ENCODE results near the gene BLACAT1. TPM values are rescaled to one million over a fixed set of nuclear protein-coding genes. Genes with fewer than 3 reads are reported as not detected.

The BLACAT1 gene
- total and polyA plus RNA-seq, 2 of the 8 experiments (the other 6 are each of a cell fraction or from before 2014, with no cell fraction given): 3.5 to 10.5 TPM

GRCh38 chr1:205424901-205425600 lies 30.8 kb downstream of the BLACAT1 start:
- Histone ChIP-seq H3K4me2 (ENCODE audit: insufficient read depth in 1 of 2, low read depth in 2 of 2, low read length in 2 of 2) (no peak overlapping the region), H3K79me1 (ENCODE audit: low read depth, low read length) (no peaks in the 10 kb centered on the region), H2BK120ac (replicated peaks; ENCODE audit: low read depth, low read length) (no peak overlapping the region), H3K9ac (replicated peaks in 1 of 4; ENCODE audit: extremely low read depth in 1 of 4, low read depth in 3 of 4, low read length in 3 of 4) (no peak overlapping the region), H3K4me3 (ENCODE audit: extremely low read depth in 1 of 4, insufficient read depth in 2 of 4, low read depth in 3 of 4, low read length in 4 of 4) (no peak overlapping the region), H4K8ac (ENCODE audit: extremely low read depth, insufficient read depth, low read length) (no peak overlapping the region), H2BK12ac (ENCODE audit: low read depth, low read length) (no peak overlapping the region), H3K9me3 (ENCODE audit: insufficient read depth in 2 of 2, low read depth in 1 of 2, low read length in 1 of 2) (no peaks in the 10 kb centered on the region), H3K79me2 (ENCODE audit: control insufficient read depth in 1 of 2, insufficient read depth in 2 of 2, low read length in 2 of 2) (no peaks in the 10 kb centered on the region), H2BK20ac (ENCODE audit: low read length) (no peak overlapping the region), H3K23ac (ENCODE audit: insufficient read length) (no peak overlapping the region), H2AFZ (ENCODE audit: low read length) (no peak overlapping the region), H3K36me3 (ENCODE audit: control insufficient read depth in 2 of 4, insufficient read depth in 4 of 4, low read length in 3 of 4) (no peaks in the 10 kb centered on the region), H2AK5ac (ENCODE audit: low read depth, low read length) (no peak overlapping the region), H3K4me1 (replicated peaks in 1 of 4; ENCODE audit: control insufficient read depth in 3 of 4, insufficient read depth in 4 of 4, low read length in 3 of 4) (peaks cover 0 to 9% (median 3%) of the 10 kb centered on the region in 4 experiments; a peak in 4 of 7 replicates), H3K18ac (ENCODE audit: extremely low read depth, low read length) (0 out of 2 replicates have a peak overlapping the region, but pooled peaks have one; percentile 9), H4K5ac (ENCODE audit: insufficient read length, low read depth, low read length) (no peak overlapping the region), H3K27me3 (replicated peaks in 1 of 4; ENCODE audit: control insufficient read depth in 3 of 4, extremely low read depth in 1 of 4, insufficient read depth in 3 of 4, low read length in 3 of 4) (peaks cover 0 to 10% (median 5%) of the 10 kb centered on the region in 4 experiments; a peak in 4 of 7 replicates), H4K91ac (replicated peaks; ENCODE audit: insufficient read length, low read length) (peak overlapping the region; percentile 13), H3K27ac (ENCODE audit: low read depth, low read length) (no peak overlapping the region), H2BK15ac (ENCODE audit: low read length) (no peak overlapping the region), H3K56ac (replicated peaks; ENCODE audit: insufficient read length, low read depth, low read length) (no peak overlapping the region), H3K23me2 (ENCODE audit: low read depth, low read length) (no peaks in the 10 kb centered on the region; the same call in 1 of the 2 replicates), H4K20me1 (replicated peaks in 1 of 2; ENCODE audit: control insufficient read depth in 1 of 2, insufficient read depth in 2 of 2, low read length in 2 of 2) (no peaks in the 10 kb centered on the region), H3K4ac (replicated peaks; ENCODE audit: insufficient read length, low read depth, low read length) (no peak overlapping the region), H3K14ac (ENCODE audit: insufficient read length) (no peak overlapping the region), H2BK5ac (ENCODE audit: low read depth, low read length) (no peak overlapping the region)
- ChIA-PET CTCF (ENCODE audit: partially characterized antibody) (interaction anchor here (0.6 to 21.5 kb wide), 17 partner anchors 8 to 104 kb away, joined by 3 to 479 read pairs (median 5); partner anchors contain the start of genes BLACAT1 and LEMD1), POLR2A (ENCODE audit: partially characterized antibody) (interaction anchor here (0.9 to 2.0 kb wide), 5 partner anchors 11 to 94 kb away, joined by 3 to 6 read pairs (median 4); no protein-coding TSS in a partner anchor)
- DNase-seq (ENCODE audit: low read depth in 1 of 2, low spot score in 2 of 2): no peak
- WGBS, 2 experiments (ENCODE audit: extremely low coverage in 1 of 2, insufficient coverage in 1 of 2, insufficient read length in 1 of 2, insufficient replicate concordance in 2 of 2, low coverage in 1 of 2, low lambda C conversion rate in 2 of 2, missing lambda C conversion rate in 1 of 2): 78% methylated on average over 8 of the region's 8 CpGs; no CpG with 5 or more reads in 1 of the 2 experiments
- no peak for FAIRE-seq
- no peak for TF ChIP-seq GTF2F1 (IDR thresholded peaks at IDR 0.05; ENCODE audit: borderline replicate concordance, low read depth, low read length)
- TF ChIP-seq CREB1 (IDR thresholded peaks at IDR 0.05): no peak
- TF ChIP-seq E2F6 (IDR thresholded peaks at IDR 0.05): no peak
- TF ChIP-seq POLR2AphosphoS5 (IDR thresholded peaks at IDR 0.05; ENCODE audit: low read depth, low read length): no peak
- no peak for TF ChIP-seq ZNF274 (IDR thresholded peaks at IDR 0.05; ENCODE audit: borderline replicate concordance, extremely low read depth, low read length)
- TF ChIP-seq CHD1 (IDR thresholded peaks at IDR 0.05; ENCODE audit: low read depth, low read length): no peak
- TF ChIP-seq HDAC6 (IDR thresholded peaks at IDR 0.05; ENCODE audit: low read depth, low read length): no peak
- TF ChIP-seq TAF7 (optimal IDR thresholded peaks at IDR 0.05; ENCODE audit: borderline replicate concordance, low read depth, low read length): no peak
- no peak for TF ChIP-seq TCF12 (IDR thresholded peaks at IDR 0.05; ENCODE audit: low read depth, low read length)
- TF ChIP-seq SAP30 (IDR thresholded peaks at IDR 0.05; ENCODE audit: insufficient read depth, insufficient replicate concordance, low read length): no peak
- TF ChIP-seq FOSL1 (IDR thresholded peaks at IDR 0.05; ENCODE audit: insufficient read depth, low read depth, low read length): no peak
- no peak for TF ChIP-seq CHD2 (IDR thresholded peaks at IDR 0.05; ENCODE audit: low read length)
